Mononuclear cell (primary cell): ENCODE results near the gene SPINK4. TPM values are rescaled to one million over a fixed set of nuclear protein-coding genes. Genes with fewer than 3 reads are reported as not detected.

Source experiments
- H3K27me3 ChIP-seq: 2 replicates; pipeline ENCODE4 v1.6.0; 2011; ENCODE audit warnings: low read length, control low read depth; ENCODE audit not compliant: insufficient read depth
- H3K4me1 ChIP-seq: 2 replicates; pipeline ENCODE4 v1.5.1; 2011; ENCODE audit warnings: mild to moderate bottlenecking, low read length, control low read depth; ENCODE audit not compliant: insufficient read depth
- H3K4me3 ChIP-seq: 2 replicates; pipeline ENCODE4 v1.5.1; 2011; ENCODE audit warnings: mild to moderate bottlenecking, low read length, moderate library complexity
- H3K9me3 ChIP-seq: 2 replicates; pipeline ENCODE4 v1.5.1; 2011; ENCODE audit warnings: low read depth, mild to moderate bottlenecking, control low read depth, low read length
- total RNA-seq: library from RNA; depleted of rRNA; stranded (reverse); fragments of >200 nt; gene quantifications from one replicate; pipeline ENCODE4 v1.2.3, GENCODE V29; 2012

Gene SPINK4
- total RNA-seq, 1 donor: not detected

DNA sequence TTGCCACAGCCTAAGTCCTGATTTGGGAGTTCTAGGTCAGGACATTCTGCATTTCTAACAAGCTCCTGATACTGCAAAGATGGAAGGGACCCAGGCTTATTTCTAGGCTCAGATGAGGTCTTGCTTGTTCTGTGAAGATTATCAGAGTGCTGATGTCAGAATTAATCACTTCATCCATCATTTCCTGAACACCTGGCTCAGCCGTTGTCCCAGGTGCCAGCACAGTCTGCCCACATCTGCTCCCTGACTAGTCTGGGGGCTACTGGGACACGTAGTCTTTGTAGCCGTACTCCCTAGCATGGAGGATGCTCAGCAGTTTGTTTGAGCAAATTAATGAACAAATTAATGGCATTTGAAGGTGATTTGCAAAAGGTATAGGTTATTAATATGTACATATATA, 17.9 kb upstream of the SPINK4 start:
- no peak overlapping the region for H3K4me3 ChIP-seq
- H3K27me3 ChIP-seq: no peaks in the 10 kb centered on the region
- H3K9me3 ChIP-seq: no peaks in the 10 kb centered on the region
- peaks cover 31% of the 10 kb centered on the region for H3K4me1 ChIP-seq

DNA sequence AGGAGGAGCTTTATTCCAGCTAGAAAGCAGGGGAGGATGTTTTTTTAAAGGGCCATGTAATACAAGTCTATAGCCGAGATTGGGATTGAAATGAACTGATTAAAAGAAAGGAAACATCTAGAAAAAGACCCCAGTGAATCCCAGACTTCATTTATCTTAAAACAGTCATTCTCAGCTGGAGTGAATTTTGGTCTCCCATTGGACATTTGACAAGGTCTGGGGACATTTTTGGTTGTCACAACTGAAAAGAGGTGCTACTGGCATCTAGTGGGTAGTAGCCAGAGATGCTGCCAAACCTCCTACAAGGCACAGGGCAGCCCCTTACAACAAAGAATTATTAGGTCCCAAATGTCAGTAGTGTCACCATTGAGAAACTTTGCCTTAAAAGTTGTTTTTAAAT, 16.3 kb upstream of the SPINK4 start:
- H3K9me3 ChIP-seq: no peaks in the 10 kb centered on the region
- H3K4me3 ChIP-seq: no peak overlapping the region
- peaks cover 39% of the 10 kb centered on the region for H3K4me1 ChIP-seq

DNA sequence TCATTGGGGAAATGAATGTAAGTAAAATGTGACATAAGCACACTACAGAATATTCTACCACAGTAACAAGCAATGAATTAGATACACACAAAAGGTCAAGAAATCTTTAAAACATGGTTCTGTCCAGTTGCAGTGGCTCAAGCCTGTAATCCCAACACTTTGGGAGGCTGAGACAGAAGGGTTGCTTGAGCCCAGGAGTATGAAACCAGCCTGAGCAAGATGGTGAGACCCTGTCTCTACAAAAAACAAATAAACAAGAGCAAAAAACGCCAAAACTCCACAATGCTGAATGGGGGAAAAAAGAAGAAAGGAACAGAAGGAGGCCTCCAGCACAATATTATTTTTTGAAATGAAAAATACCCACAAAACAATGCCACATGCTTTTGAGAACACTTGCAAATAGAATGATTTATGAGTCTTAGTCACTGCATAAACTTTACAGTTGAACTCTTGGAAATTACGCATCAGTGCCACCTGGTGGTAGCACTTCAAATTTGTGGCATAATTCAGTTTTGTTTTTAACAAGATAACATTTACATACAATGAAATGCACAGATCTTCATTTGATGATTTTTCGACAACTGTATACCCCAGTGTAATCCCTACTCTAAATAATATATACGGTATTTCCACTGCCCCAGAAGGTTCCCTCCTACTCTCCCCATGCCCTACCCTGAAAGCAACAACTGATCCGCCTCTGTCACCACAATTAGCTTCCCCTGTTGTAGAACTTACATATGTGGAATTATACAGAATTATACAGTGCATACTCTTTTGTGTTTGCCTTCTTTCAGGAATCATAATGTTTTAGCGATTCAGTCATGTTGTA, 14.4 kb upstream of the SPINK4 start:
- Histone ChIP-seq H3K4me1 (peaks cover 39% of the 10 kb centered on the region), H3K4me3 (no peak overlapping the region), H3K27me3 (no peaks in the 10 kb centered on the region), H3K9me3 (no peaks in the 10 kb centered on the region)

More for the DNA sequence above, 16.3 kb upstream of the SPINK4 start:
- H3K27me3 ChIP-seq: no peaks in the 10 kb centered on the region

DNA sequence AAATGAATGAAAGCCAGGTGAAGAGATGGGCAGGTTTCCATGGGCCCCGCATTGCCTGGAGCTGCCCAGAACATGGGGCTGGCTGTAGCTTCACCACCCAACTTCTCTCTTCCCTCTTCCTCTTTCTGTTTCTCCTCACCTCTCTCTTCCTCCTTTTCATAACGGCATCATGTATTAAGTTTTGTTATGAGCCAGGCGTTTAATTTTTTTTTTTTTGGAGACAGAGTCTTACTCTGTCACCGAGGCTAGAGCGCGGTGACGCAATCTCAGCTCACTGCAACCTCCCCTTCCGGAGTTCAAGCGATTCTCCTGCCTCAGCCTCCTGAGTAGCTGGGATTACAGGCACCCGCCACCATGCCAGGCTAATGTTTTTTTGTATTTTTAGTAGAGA, 13.0 kb upstream of the SPINK4 start:
- peaks cover 25% of the 10 kb centered on the region for H3K4me1 ChIP-seq
- H3K4me3 ChIP-seq: no peak overlapping the region
- H3K27me3 ChIP-seq: no peaks in the 10 kb centered on the region
- no peaks in the 10 kb centered on the region for H3K9me3 ChIP-seq

DNA sequence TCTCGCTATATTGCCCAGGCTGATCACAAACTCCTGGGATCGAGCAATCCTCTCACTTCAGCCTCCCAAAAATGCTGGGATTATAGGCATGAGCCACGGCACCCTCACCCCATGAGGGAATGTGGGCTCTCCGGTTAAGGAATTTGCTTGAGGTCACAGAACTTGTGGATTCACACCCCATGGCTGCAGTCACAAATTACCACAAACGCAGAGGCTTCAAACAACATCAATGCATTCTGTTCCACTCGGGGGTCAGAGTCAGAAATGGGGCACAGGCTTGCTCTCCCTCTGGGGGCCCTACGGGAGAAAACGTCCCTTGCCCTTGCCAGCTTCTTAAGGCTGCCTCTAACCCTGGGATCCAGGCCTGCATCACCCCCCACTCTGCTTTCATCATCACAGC, 12.2 kb upstream of the SPINK4 start:
- Histone ChIP-seq H3K4me3 (no peak overlapping the region), H3K27me3 (no peaks in the 10 kb centered on the region), H3K9me3 (no peaks in the 10 kb centered on the region), H3K4me1 (peaks cover 24% of the 10 kb centered on the region)

DNA sequence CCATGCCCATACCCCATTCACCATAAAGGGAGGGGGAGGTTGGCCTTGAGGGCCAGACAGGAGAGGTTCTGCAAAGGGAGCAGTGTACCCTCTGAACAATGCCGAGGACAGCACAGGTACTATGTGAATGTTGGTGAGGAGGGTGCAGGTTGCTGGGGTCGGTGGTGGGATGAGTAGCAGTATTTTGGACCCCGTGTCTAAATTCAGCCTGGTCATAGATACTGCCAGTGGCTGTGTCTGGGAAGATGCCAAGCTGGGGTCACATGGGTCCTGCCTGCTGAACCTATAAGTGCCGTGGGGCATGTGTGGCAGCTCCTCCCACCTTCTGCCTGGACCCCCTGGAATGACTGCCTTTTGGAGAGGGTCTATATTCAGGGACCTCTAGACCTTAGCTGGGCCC, 11.4 kb upstream of the SPINK4 start:
- Histone ChIP-seq H3K4me1 (peaks cover 24% of the 10 kb centered on the region), H3K9me3 (no peaks in the 10 kb centered on the region), H3K4me3 (no peak overlapping the region), H3K27me3 (no peaks in the 10 kb centered on the region)

DNA sequence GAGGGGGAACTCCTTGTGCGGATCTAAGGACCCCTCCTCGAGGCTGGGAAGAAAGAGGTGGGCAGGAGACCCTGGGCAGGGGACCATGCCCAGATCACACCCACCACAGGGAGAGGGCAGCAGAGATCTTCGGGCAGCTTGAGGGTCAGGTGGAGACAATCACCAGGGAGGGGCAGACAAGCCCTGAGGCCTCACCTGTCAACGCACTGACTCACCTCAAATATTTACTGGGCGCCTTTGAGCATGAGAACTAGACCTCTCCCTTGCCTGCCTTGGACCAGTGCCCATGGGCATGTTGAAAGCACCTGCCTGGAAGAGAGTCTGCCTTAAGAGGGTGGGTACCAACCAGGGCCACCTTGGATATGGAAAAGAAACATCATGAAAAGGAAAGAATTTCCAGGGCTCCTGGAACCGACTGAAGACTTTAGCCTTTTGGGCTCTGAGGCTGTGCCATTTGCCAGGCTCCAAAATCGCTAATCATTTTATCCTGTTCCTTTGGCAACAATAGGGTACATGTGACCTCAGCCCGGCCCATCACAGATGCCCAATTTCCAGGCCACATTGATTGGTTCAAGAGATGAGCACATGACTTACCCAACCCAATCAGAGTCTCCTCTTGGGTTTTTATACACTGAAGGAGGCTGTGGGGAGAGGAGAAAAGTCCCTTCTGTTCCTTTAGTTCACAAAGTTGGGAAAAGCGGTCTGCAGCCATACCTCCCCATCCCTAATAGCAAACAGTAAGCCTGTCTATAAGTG, 10.4 kb upstream of the SPINK4 start:
- H3K4me3 ChIP-seq: no peak overlapping the region
- H3K27me3 ChIP-seq: no peaks in the 10 kb centered on the region
- no peaks in the 10 kb centered on the region for H3K9me3 ChIP-seq
- peaks cover 24% of the 10 kb centered on the region for H3K4me1 ChIP-seq

DNA sequence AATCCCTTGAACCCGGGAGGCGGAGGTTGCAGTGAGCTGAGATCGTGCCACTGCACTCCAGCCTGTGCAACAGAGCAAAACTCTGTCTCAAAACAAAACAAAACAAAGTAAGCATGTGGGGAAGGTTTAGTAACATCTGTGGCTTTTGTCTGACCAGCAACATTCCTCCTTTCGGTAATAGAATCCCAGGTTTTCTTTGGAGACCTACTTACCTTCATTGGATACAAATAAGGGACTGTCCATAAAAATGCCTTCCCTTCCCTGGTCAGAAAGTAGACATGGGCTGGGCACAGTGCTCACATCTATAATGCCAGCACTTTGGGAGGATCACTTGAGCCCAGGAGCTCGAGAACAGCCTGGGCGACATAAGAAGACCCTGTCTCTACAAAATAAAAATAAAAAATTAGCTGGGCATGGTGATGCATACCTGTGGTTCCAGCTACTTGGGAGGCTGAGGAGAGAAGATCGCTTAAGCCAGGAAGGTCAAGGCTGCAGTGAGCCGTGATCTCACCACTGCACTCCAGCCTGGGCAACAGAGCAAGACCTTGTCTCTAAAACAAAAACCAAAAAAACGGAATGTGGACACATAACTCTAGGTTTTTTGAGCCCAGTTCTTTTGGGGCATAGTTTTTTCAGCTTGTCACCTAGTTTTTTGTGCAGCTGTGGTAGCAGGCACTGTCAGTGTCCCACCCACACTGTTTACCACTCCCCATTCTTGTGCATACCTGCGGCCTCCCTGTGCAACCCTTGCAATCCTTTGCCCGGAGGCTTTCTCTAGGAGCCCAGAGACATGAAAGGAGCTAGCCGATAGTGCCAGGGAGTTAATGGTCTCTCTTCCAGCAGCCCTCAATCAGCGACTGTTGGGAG, 9.0 kb upstream of the SPINK4 start:
- H3K4me1 ChIP-seq: peaks cover 17% of the 10 kb centered on the region
- no peaks in the 10 kb centered on the region for H3K9me3 ChIP-seq
- H3K4me3 ChIP-seq: no peak overlapping the region
- no peaks in the 10 kb centered on the region for H3K27me3 ChIP-seq

DNA sequence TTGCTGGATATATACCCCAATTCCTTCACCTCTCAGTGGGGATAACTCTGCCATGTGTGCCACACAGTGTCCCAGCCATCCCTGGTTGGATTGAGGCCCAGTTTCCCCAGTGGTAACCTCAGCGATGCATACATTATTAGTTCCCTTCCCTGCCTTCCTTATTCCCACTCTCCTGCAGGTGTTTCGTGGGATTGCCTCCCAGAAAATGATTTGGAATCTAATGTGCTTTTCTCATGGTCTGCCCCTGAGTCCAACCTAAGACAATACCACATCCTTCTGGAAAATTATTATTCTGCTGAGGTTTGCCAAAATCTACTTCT, 8.4 kb upstream of the SPINK4 start:
- Histone ChIP-seq H3K4me3 (no peak overlapping the region), H3K9me3 (no peaks in the 10 kb centered on the region), H3K27me3 (no peaks in the 10 kb centered on the region), H3K4me1 (peaks cover 12% of the 10 kb centered on the region)

DNA sequence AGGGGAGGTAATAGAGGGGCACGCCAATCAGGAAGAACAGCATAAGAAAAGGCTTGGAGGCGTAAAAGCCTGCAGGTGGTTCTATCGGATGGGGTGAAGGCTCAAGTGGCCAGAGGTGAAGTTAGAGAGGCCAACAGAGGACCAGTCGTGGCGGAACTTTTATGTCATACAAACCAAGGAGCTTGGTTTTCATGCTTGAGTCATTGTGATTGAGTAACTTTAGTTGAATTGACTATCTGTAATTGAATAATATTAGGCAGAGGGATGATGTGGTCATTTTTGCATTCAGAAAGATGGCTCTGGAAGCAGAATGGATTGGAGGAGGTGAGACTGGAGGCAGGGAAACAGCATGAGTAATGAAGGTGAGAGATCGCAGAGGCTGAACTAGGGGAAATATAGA, 7.2 kb upstream of the SPINK4 start:
- Histone ChIP-seq H3K9me3 (no peaks in the 10 kb centered on the region), H3K4me1 (no peaks in the 10 kb centered on the region), H3K4me3 (no peak overlapping the region), H3K27me3 (no peaks in the 10 kb centered on the region)

DNA sequence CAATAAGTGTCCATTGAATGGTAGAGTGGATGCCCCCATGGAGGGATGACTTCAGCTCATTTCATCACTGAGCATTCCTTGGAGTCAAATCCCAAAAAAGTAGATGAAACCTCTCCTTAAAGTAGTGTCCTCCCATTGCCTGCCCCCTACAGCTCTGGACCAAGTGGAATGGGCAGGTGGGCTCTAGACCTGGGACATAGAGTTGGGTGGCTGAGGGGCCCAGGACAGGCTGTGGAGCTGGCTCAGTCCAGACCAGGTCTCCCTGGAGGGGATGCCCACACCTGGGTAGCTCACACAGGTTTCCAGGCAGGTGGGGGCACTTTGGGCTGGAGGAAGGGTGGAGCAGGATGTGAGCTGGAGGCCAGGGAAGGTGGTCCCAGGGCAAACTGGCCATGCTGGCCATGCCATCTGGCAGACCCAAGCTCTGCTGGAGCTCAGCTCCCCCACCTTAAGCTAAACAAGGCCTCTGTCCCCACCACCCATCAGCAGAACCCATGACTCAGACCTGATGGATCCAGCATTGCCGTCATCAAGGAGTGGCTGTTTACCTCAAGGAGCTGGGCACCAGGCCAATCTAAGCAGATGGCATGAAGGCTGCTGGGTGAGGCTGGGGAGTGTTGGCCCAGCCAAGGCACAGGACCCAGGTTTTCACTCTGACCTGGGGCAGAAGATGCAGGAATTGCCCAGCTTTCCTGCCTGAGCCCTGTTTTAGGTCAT, 6.2 kb upstream of the SPINK4 start:
- Histone ChIP-seq H3K4me3 (no peak overlapping the region), H3K4me1 (no peaks in the 10 kb centered on the region), H3K27me3 (no peaks in the 10 kb centered on the region), H3K9me3 (no peaks in the 10 kb centered on the region)

DNA sequence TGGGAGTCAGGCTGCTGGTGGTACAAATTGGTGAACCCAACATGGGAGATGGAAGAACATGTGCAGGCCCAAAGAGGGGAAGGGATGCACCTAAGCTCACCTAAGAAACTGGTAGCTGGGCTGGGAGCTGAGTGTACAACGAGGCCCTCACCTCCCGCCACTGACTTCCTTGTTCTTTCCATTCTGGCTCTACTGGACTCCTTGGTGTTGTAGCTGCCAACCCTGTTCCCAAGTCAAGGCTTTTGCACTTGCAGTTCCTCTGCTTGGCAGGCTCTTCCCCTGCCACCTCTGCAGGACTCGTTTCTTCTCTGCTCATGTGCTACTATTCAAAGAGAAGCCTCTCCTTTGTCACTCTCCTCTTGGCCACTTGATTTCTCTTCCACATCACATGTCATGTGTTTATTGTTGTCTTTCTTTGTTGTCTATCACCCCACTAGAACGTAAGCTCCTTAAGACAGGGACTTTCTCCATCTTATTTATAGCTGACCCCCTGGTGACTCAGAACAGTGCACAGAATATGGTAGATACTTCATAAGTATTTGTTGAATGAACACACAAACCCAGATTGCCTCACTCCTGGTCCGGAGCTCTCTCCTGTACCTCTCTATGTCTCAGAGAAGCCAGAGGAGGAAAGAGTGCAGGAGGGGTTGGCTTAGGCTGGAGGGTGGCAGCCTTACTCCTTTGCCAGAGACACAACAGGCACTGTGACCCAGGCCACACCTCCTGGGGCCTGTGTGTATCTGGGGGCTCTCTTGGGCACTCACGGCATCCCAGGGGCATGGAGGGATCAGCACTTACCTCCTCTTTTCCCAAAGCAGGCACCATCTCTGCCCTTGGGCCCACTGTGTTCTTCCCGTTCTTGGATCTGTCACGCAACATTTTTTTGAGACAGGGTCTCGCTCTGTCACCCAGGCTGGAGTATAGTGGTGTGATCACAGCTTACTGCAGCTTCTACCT, 5.2 kb upstream of the SPINK4 start:
- Histone ChIP-seq H3K4me3 (no peak overlapping the region), H3K27me3 (no peaks in the 10 kb centered on the region), H3K9me3 (no peaks in the 10 kb centered on the region), H3K4me1 (no peaks in the 10 kb centered on the region)

DNA sequence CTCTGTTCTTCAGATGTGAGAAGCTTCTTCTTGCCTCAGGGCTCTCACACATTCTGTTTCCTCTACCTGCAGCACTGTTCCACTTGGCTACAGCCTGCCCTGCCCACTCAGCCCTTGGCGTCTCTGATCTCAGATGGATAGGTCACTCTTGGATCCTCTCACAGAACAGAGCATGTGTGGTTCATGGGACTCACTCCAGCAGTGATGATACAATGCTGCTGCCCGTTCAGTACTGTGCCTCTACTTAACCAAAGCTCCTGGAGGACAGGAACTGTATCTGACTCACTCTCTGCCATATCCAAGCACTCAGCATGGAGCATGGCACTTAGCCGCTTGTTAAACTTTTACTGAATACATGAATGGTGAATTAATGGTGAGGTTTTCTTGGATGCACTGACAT, 3.4 kb upstream of the SPINK4 start:
- Histone ChIP-seq H3K9me3 (no peaks in the 10 kb centered on the region), H3K27me3 (no peaks in the 10 kb centered on the region), H3K4me1 (no peaks in the 10 kb centered on the region), H3K4me3 (no peak overlapping the region)

DNA sequence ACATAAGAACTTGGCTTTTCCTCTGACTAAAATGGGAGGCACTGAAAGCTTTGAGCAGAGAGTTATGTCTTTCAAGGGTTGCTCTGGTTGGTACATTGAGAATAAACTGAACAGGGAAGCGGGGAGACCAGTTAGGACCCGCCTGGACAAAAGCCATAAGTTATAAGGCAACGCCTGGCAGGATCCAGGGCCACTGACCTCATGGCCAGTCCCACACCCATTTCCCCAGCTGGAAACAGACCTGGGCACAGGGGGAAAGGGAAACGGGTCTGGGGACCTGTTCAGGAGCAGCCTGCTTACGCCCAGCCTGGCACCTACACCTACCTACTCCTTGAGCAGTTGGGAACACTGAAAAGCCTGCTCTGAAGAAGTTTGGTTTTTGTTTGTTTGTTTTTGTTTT, 1.3 kb downstream of the SPINK4 start:
- Histone ChIP-seq H3K27me3 (no peaks in the 10 kb centered on the region), H3K4me1 (no peaks in the 10 kb centered on the region), H3K9me3 (no peaks in the 10 kb centered on the region), H3K4me3 (no peak overlapping the region)
